ENCODE results near the gene TRPV5. TPM values are rescaled to one million over a fixed set of nuclear protein-coding genes. Genes with fewer than 3 reads are reported as not detected.
"Not testable (repeated sequence)": the region's sequence is repeated elsewhere in the genome, so short reads cannot be mapped to it uniquely, and the experiment has no call there.

Gene TRPV5
- not detected for total RNA-seq

DNA sequence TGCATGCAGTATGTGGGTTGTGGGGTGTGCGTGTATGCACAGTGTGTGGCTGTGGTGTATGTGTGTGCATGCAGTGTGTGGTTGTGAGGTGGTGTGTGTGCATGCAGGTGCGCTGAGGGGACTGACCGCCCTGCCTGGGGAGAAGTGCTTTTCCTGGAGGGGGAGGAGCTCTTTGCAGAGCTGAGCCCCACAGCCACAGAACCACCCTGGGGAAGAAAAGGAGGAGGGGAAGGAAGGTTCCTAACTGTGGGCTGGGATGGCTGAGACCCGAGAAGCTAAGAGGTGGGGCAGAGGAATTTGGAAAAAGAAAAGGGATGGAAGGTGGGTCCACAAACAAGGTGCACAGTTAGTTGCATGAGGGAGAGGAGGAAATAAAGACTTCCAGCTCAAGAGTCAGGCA, at the start of gene TRPV5:
TSS of gene TRPV5 (minus strand) at position 123 of the 400 bp plus-strand sequence. CDS start 287 bp downstream, outside the sequence.
- no peak within 1 kb of the TSS for H3K4me3 ChIP-seq (replicated peaks in 1 of 3)
- no peaks in the 10 kb centered on the region for H3K4me1 ChIP-seq
- DNase-seq = no peak
- H3K27me3 ChIP-seq = no peaks in the 10 kb centered on the region
- intact Hi-C loops (cut with DNase I) = no loop called here
- H3K36me3 ChIP-seq = no peaks in the 10 kb centered on the region
- TF ChIP-seq CTCF (IDR thresholded peaks at IDR 0.05) = no peak
- no peak for TF ChIP-seq POLR2A (IDR thresholded peaks at IDR 0.05)
- no peak within 1 kb of the TSS for H3K27ac ChIP-seq
- 81 to 83% methylated on average over 4 of the region's 4 CpGs for WGBS, 2 donors
- H3K9me3 ChIP-seq = no peaks in the 10 kb centered on the region

DNA sequence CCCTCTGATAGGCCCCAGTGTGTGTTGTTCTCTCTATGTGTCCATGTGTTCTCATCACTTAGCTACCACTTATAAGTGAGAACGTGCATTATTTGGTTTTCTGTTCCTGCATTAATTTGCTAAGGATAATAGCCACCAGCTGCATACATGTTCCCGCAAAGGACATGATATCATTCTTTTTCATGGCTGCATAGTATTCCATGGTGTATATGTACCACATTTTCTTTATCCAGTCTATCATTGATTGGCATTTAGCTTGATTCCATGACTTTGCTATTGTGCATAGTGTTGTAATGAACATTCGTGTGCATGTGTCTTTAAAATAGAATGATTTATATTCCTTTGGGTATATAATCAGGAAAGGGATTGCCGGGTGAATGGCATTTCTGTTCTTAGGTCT, 44.9 kb upstream of the TRPV5 start:
- H3K4me1 ChIP-seq; H3K36me3 ChIP-seq; H3K9me3 ChIP-seq; H3K4me3 ChIP-seq (replicated peaks in 1 of 3); intact Hi-C loops (cut with DNase I); H3K27me3 ChIP-seq; DNase-seq; H3K27ac ChIP-seq: not testable (repeated sequence)
- WGBS, 2 donors = 82 to 88% methylated on average over 4 of the region's 4 CpGs

DNA sequence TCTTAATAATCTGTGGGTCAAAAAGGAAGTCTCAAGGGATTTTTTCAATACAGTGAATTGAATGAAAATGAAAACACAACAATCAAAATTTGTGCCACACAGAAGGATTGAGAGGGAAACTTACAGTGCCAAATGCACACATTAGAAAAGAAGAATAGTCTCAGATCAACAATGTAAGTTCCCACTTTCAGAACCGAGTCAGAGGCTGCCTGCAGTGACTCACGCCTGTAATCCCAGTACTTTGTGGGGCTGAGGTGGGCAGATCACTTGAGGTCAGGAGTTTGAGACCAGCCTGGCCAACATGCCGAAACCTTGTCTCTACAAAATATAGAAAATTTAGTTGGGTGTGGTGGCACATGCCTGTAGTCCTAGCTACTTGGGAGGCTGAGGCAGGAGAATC, 41.1 kb upstream of the TRPV5 start:
- Histone ChIP-seq H3K4me3 (replicated peaks in 1 of 3) (no peak overlapping the region), H3K27me3 (no peaks in the 10 kb centered on the region), H3K36me3 (no peaks in the 10 kb centered on the region), H3K9me3 (no peaks in the 10 kb centered on the region), H3K27ac (no peak overlapping the region), H3K4me1 (no peaks in the 10 kb centered on the region)
- TF ChIP-seq CTCF (IDR thresholded peaks at IDR 0.05) (no peak), POLR2A (IDR thresholded peaks at IDR 0.05) (no peak)
- intact Hi-C loops (cut with DNase I) = no loop called here
- DNase-seq = no peak
- WGBS, 2 donors = 76 to 89% methylated on average over 3 of the region's 3 CpGs

DNA sequence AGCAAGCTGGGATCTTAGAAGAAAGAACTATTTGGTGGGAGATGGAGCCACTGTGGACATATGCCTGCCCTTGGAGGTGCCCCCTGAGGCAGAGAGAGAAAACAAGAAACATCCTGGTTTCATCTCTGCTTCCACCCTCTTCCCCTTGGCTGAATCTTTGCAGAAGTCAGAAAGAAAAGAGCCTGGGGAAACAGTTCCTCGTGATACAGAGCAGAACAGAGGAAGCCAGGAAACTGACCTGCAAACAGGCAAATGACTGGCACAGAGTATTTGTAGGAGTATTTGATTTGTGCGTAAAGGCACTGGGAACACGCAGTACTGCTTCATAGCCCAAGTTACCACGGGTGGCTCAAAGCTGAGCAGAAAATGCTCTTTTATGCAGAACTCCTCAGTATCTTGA, 35.6 kb upstream of the TRPV5 start:
- Histone ChIP-seq H3K4me3 (replicated peaks in 1 of 3) (no peak overlapping the region), H3K9me3 (no peaks in the 10 kb centered on the region), H3K27ac (no peak overlapping the region), H3K27me3 (no peaks in the 10 kb centered on the region), H3K4me1 (no peaks in the 10 kb centered on the region), H3K36me3 (no peaks in the 10 kb centered on the region)
- TF ChIP-seq POLR2A (IDR thresholded peaks at IDR 0.05) = no peak
- TF ChIP-seq CTCF (IDR thresholded peaks at IDR 0.05) = no peak
- DNase-seq = no peak
- intact Hi-C loops (cut with DNase I) = no loop called here
- 64 to 66% methylated on average over 4 of the region's 4 CpGs for WGBS, 2 donors

- intact Hi-C loops (cut with DNase I) = no loop called here
- Histone ChIP-seq H3K4me1 (no peaks in the 10 kb centered on the region), H3K9me3 (no peaks in the 10 kb centered on the region), H3K36me3 (no peaks in the 10 kb centered on the region), H3K27ac (no peak overlapping the region), H3K27me3 (no peaks in the 10 kb centered on the region), H3K4me3 (replicated peaks in 1 of 3) (no peak overlapping the region)
- DNase-seq = no peak
- WGBS, 2 donors = 82 to 85% methylated on average over 4 of the region's 4 CpGs
- TF ChIP-seq CTCF (IDR thresholded peaks at IDR 0.05) (no peak), POLR2A (IDR thresholded peaks at IDR 0.05) (no peak)
Measured at GRCh38 chr7:142968229-142968628, 34.7 kb upstream of the TRPV5 start.
